ENCODE results near the gene ATP8A2.
A peak's percentile ranks its signal among the peaks of the same experiment; 100 is the strongest.
"Not testable (repeated sequence)": the region's sequence is repeated elsewhere in the genome, so short reads cannot be mapped to it uniquely, and the experiment has no call there.

The ATP8A2 gene

DNA sequence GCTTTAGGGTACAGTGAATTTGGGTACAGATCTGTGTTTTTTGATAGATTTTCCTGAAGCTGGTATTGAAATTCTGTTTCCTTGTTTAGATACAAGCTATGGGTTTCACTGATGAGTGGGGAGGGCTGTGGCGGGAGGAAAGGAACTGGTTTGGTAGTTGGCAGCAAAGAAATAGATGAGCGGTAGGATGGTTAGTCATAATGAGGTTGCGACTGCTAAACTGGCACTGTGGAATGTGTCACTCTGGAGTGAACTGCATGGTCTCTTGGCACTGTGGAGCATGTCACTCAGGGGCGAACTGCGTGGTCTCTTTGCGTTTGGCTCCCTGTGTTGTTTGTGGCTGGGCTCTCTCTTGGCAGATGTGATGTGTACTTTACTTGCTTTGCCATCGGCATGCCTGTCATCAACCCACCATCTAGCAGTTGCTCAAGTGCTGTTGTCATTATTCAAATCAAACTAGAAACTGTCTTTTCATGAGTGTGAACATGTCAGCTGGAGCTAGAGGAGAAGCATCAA lies 82.1 kb downstream of the ATP8A2 start:
- H3K4me3 ChIP-seq: no peak overlapping the region
- H3K27ac ChIP-seq: no peak overlapping the region

DNA sequence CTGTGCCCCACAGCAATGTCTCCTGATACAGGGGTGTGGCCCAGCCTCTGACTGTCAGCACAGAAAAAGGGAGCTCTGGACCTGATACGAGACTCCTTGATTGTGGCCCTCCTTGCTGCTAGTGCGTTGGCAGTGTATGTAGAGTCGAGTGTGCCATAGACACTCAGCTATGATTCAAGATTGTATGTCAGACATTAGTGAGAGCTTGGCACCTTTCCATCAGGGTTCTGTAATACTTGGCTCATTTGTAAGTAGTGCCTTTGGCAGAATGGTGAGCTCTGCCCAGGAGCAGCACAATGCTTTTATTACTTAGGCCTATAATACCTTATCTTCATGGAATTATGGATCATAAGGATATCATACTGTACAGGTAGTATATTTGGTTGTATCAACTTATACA lies 83.4 kb downstream of the ATP8A2 start:
- H3K27ac ChIP-seq: no peak overlapping the region
- no peak overlapping the region for H3K4me3 ChIP-seq

DNA sequence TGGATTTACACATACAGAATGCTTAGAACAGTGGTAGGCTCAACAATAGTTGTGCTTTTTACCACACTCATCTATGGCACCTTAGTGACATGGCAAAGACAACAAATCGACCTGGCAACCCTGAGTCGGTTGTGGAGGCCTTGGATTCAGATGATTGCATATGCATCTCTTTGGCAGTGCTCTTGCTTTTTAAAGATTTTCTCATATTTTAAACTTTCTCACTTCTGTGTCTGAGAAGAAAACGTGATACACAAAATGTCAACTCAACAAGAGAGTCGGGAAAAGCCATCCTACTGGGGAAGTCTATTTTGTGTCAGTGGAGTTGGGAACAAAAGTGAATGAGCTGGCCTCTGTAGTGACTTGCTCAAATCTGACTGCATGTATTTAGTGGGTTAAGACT lies 85.8 kb downstream of the ATP8A2 start:
- Histone ChIP-seq H3K4me3 (no peak overlapping the region), H3K27ac (no peak overlapping the region)

DNA sequence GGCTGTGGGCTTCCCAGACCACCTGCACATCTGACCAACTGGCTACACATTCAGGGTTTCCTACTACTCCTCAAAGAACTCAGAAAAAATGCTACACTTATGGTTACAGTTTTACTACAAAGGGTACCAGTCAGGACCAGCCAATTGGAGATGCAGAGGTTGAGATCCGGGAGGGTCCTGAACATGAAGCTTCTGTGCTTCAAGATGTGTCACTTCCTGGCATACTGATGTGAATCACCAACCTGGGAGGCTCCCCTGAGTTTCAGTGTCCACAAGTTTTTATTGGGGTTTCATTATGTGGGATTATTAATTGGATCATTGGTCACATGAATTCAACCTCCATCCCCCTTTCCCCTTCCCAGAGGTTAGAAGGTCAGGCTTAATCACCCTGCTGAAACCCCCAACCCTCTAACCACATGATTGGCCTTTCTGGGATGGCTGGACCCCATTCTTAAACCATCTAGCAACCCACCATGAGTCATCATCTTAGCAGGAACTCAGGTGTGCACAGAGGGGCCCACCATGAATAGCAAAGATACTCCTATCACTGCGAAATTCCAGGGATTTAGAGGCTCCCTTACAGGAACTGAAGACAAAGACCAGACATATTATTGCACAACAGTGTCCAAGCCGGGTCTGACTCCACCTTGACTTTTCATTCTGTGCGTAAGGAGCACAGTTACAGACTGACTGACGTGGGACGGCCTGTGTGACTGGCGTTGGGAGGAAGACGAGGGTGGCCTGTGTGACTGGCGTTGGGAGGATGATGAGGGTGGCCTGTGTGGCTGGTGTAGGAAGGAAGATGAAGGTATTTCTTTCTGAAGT lies 90.7 kb downstream of the ATP8A2 start:
- H3K27ac ChIP-seq: no peak overlapping the region
- no peak overlapping the region for H3K4me3 ChIP-seq

DNA sequence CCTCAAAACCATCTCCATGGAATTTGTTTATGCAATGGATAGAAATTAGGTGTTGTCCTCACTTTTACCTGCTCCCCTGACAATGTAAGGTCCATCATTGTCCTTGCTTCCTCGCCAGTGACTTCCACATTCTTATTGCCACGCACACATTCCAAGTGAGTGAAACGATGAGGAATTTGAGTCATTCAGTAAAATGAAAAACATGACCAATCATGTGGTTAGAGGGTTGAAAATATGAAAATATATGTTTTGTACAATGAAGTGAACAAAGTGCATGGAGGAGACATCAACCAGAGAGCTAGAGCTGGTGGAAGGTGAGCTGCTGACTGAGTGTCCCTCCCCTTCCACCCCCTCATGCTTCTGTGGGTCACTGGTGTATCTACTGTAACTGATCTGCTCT lies 91.7 kb downstream of the ATP8A2 start:
- H3K27ac ChIP-seq: no peak overlapping the region
- no peak overlapping the region for H3K4me3 ChIP-seq

DNA sequence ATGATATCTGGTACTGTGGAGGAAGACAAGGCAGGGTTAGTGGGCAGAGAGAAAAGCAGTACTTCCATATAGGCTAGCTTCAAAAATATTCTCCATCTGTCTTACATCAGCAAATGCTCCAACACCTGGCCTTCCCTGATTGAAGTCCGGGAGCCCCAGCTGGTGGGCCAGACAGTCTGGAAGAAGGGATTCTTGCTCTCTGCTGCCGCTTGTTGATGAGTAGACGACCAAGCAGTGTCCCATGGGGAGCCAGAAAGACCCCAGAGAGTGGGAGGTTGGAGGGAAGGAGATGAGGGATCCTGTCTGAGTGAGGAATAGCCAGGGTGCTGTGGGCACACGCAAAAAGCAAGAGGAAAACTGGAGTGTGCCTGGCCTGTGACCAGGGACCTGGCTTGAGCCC lies 95.1 kb downstream of the ATP8A2 start:
- no peak overlapping the region for H3K27ac ChIP-seq
- no peak overlapping the region for H3K4me3 ChIP-seq

DNA sequence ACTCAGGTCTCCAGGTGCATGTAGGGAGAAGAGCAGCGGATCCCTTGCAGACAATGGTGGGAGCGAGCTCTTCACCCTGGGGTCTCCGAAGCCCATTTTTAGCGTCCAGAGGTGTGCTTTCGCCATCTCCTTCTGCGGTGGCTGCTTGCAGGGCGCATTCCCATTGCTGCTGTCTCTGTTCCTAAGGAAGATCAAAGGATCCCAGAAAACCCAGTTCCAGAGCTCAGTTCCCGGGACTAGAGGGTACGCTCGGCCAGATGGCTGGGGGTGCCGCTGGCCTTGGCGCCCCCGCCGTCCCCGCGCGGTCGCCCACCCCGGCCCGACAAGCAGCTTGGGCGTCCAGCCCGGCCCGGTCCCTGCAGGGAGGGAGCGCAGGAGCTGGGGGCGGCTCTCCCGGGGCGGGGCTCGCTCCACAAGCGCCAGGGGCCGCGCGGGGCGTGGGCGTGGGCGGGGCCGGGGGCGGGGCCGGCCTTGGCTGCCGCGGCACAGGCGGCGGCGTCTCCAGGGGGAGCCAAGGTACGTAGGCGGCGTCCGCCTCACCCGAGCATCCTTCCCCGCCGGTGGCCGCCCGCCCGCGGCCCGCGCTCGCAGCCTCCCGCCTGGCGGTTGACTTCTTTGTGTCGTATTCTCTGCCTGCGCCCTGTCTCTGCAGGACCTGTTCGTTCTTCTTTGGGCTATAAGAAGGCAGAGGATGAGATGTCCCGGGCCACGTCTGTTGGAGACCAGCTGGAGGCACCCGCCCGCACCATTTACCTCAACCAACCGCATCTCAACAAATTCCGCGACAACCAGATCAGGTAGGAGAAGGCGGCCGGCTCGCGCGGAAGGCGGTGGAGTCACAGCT lies 96.8 kb downstream of the ATP8A2 start:
- Histone ChIP-seq H3K4me3 (peak overlapping the region in 2 of 7 experiments; percentile 7 to 14), H3K27ac (no peak overlapping the region)

DNA sequence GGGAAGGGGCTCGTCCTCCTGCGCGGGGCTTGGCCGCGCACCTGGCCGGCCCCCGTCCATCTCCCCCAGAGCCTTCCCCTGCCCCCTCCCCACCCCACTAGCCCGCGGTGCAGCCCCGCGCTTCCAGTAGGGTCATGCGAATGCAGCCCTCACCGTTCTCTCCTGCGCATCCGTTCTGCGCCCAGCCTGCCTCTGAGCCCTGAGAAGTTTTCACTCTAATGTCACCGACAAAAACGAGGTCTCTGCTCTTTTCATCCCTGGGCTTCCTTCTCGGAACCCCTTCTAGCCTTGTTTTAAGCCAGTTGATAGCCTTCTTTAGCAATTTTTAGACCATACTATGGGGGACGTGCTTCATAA lies 97.4 kb downstream of the ATP8A2 start:
- H3K4me3 ChIP-seq: peak overlapping the region in 2 of 7 experiments; percentile 7 to 14

DNA sequence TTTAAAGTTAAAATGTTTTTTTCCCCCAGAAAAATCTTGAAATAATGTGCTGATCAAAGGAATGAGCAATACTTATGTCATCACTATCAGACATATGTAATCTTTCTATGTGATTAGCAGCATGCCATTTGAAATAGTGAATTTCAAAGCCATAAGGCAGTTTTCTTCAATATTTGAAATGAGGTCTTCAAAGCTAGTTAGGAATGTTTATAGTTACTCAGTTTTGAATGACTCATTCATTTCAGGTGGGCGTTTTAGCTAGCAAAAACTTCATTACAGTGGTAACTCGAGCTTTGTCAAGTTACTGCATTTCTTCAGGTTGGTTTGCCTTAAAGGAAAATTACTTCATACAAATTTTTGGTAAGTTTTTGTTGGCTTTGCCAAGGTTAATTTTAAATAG lies 102.1 kb downstream of the ATP8A2 start:
- Histone ChIP-seq H3K27ac (no peak overlapping the region), H3K4me3 (no peak overlapping the region)

More for the DNA sequence above, 97.4 kb downstream of the ATP8A2 start:
- H3K27ac ChIP-seq: no peak overlapping the region

DNA sequence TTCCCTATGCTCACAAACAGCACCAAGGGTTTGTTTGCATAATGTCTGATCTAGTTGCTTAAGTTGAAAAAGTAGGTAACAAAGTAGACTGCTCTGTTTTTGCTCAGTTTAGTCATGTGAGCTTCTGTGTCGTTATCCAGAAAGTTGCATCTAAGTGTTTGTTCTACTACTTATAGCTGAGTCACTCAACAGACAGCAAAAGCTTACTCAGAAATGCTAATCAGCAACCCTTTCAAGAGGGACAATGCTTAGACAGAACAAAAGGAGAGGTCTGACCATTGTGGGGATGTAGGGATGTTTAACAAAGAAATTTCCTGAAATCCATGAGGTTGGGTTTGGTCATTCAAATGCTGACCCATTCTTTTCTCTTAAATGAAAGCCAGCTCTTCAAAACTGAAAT lies 106.4 kb downstream of the ATP8A2 start:
- no peak overlapping the region for H3K4me3 ChIP-seq
- no peak overlapping the region for H3K27ac ChIP-seq

DNA sequence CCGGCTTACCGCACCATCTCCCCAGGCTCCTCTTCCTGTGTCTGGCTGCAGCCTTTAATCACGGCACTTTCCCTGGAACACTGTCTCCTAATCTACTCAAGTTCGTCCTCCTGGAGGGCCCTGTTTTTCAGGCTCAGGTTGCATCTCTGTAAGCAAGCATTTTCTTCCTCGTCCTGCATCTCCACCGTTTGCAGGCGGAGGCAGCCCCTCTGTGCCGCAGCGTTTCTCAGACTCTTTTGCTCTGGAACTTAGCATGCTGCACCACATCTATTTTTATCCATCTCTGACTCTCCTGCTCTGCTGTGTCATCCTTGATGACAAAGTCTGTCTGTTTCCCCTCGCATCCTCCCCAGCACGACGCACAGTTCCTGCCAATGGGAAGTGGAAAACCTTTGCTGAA lies 117.5 kb downstream of the ATP8A2 start:
- Histone ChIP-seq H3K27ac (no peak overlapping the region), H3K4me3 (no peak overlapping the region)

DNA sequence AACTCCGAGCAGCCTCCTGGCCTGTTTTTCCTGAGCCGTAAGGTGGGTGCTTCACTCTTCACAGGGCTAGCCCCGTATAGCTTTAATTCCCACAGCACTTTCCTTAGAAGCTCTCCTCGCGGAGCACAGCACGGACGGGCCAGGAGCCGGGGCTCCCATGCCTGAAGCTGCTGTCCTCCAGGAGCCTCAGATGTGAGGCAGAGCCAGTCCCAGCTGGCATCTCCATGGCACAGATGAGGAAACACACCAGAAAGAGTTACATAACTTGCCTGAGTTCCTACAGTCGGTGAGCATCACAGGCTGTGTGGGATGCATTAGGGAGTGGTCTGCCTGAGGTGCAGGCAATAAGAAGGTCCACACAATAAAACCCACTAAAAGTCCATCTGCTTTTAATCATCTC lies 118.5 kb downstream of the ATP8A2 start:
- no peak overlapping the region for H3K27ac ChIP-seq
- H3K4me3 ChIP-seq: no peak overlapping the region

DNA sequence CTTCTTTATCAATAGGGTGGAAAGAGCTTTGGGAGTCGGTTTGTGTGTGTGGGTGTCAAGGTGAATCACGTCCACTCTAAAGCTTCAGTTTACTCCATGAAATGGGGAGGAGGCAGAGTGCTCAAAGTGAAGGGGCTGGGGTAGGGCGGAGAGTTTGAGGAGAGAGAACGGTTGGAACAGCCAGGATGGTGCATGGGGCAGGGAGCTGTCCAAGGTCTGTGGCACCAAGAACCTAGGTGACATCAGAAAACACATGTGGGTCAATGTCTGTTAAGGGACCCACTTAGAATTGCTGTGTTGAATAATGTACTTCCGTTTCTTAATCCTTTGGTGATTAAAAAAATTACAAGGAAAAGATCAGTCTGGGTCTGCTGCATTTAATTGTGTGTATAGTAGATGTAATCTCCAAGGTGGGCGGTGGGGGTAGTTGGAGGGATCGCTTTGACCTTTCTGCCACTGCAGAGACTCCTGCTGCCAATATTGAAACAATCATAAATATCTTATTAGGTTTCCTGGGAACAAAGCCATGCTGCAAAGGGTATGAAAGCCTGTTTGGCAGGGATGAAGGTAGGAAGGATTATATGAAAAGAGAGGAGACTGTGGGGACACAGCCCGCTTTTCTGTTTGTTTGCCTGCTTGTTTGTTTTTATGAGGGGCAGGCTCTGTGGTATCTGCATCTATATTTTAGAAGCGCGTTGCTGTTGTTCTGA lies 122.3 kb downstream of the ATP8A2 start:
- no peak overlapping the region for H3K27ac ChIP-seq

DNA sequence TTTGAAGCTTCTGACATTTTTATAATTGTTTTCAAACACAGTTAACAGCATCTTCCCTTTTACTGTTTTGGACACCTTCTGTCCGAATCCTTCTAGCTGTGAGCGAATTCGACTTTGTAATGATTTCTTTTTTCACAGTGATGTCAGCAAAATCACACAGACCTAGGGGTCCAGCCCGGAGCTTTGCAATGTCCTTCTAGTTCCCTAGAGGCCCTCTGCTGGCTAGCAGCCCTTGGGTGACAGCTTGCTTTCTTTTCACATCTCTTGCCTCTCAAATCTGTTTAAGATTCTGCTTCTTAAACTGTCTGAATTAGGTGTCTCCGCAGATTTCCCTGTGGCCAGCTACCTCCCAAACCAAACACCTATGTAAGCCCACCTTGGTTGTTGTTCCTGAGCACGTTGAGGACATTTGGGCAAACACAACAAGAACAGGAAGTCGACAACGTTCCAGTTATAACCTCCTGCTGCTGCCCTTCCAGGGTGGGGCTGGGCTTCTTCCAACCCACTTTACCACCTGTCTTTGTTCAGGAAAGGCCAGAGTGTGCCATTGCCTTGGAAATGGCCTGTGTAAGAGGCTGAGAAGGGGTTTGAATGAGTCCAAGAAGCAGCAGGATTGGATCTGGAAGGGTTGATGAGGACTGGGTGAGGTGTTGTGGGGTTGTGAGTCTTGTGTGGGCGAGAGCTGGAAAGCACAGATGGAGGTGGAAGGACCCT lies 123.1 kb downstream of the ATP8A2 start:
- Histone ChIP-seq H3K27ac (no peak overlapping the region), H3K4me3 (no peak overlapping the region)

More for the DNA sequence above, 122.3 kb downstream of the ATP8A2 start:
- no peak overlapping the region for H3K4me3 ChIP-seq

DNA sequence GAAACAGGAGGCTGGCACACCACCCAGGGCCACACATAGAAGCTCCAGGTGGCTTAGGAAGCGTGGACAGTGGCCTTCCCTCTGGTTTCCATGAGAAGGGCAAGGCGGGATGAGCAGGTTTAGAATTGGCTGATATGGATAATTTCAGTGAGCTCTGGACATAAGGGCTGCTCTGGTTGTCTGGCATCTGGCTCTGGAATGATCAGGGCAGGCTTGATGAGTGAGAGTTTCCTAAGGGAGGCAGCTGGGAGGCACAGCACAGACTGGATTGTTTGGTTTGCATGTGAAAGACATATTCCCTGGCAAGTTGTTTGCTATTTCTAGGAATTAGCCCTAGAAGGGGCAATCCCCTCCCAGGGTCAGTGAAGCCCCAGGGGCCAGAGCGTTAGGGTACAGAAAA lies 129.5 kb downstream of the ATP8A2 start:
- Histone ChIP-seq H3K4me3 (no peak overlapping the region), H3K27ac (no peak overlapping the region)

DNA sequence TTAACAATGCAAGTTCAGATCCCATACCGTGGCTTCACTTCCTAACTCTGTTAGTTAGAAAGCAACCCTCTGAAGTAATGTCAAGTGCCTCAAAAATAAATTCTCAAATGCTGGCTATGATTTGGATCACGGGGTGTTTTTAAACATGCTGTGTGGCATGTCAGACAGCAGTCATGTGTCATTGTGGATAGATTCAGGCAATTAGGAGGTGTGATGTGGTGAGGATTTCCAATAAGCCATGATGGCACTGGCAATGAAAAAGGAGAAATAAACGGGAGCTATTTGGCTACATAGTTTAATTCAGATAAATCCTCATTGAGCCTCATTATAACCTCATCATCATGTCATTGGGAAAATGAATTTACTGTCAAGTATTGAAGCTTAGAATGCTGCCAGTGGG lies 130.3 kb downstream of the ATP8A2 start:
- Histone ChIP-seq H3K27ac (no peak overlapping the region), H3K4me3 (no peak overlapping the region)

DNA sequence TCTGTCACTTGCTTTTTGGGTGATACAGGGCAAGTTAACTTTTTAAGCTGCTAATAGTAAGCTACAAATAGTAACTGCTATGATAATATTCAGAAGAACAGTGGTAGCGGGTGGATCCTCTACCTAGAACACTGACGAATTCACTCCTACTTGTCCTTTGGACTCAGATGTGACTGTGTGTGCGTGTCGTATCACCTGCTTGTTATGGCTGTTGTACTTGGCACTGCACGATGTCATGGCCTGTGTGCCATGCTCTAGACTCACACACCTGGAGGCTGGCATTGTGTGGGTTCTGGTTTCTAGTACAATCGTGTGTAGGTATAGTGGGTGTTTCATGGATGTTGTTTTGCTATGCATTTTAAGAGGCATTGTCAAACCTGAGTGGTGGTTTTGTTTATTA lies 130.8 kb downstream of the ATP8A2 start:
- H3K27ac ChIP-seq: no peak overlapping the region
- H3K4me3 ChIP-seq: no peak overlapping the region

DNA sequence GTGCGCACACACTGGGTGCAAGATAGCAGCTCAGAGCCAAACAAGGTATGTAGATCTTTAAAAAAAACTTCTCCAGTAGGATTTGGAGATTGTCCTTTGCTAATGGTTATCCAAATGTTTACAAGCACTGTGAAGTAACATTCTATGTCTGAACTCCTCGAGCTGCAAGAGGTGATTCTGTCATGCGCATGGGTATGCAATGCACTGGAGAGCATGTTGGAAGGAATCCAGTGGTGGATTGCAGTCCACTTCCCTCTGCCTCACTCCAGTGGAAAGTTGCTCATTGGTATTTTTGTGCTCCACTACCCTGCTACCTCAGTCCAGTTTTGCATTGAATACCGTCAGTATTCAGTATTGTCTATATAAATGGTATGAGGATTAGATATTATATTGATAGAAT lies 132.1 kb downstream of the ATP8A2 start:
- Histone ChIP-seq H3K4me3 (no peak overlapping the region), H3K27ac (no peak overlapping the region)

DNA sequence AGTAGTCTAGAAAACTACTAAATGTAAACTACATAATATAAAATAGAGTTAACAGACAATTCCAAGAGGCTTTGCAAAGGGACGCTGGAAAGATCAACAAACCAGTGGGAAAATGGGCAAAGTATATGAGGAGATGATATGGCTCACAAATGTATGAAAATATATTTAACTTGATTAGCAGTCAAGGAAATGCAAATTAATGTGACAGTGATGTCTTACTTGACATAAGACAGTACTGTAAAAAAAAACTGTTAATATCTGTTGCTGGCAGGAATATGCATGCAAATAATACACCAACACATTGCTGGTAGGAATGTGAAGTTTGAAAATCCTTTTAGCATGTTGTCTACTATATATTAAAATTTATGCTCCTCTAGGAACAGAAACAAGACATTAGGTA lies 136.1 kb downstream of the ATP8A2 start:
- Histone ChIP-seq H3K4me3 (no peak overlapping the region), H3K27ac (no peak overlapping the region)

DNA sequence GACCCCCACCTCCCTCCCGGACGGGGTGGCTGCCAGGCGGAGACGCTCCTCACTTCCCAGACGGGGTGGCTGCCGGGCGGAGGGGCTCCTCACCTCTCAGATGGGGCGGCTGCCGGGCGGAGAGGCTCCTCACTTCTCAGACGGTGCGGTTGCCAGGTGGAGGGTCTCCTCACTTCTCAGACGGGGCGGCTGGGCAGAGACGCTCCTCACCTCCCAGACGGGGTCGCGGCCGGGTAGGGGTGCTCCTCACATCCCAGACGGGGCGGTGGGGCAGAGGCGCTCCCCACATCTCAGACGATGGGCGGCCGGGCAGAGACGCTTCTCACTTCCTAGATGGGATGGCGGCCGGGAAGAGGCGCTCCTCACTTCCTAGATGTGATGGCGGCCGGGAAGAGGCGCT lies 141.3 kb downstream of the ATP8A2 start:
- H3K4me3 ChIP-seq, H3K27ac ChIP-seq: not testable (repeated sequence)
